ENCODE results near the gene CNR2. TPM values are rescaled to one million over a fixed set of nuclear protein-coding genes. Genes with fewer than 3 reads are reported as not detected.
"Not testable (repeated sequence)": the region's sequence is repeated elsewhere in the genome, so short reads cannot be mapped to it uniquely, and the experiment has no call there.

The CNR2 gene
- total and polyA plus RNA-seq, 7 donors = 0.23 to 4.2 TPM; not detected in 5

DNA sequence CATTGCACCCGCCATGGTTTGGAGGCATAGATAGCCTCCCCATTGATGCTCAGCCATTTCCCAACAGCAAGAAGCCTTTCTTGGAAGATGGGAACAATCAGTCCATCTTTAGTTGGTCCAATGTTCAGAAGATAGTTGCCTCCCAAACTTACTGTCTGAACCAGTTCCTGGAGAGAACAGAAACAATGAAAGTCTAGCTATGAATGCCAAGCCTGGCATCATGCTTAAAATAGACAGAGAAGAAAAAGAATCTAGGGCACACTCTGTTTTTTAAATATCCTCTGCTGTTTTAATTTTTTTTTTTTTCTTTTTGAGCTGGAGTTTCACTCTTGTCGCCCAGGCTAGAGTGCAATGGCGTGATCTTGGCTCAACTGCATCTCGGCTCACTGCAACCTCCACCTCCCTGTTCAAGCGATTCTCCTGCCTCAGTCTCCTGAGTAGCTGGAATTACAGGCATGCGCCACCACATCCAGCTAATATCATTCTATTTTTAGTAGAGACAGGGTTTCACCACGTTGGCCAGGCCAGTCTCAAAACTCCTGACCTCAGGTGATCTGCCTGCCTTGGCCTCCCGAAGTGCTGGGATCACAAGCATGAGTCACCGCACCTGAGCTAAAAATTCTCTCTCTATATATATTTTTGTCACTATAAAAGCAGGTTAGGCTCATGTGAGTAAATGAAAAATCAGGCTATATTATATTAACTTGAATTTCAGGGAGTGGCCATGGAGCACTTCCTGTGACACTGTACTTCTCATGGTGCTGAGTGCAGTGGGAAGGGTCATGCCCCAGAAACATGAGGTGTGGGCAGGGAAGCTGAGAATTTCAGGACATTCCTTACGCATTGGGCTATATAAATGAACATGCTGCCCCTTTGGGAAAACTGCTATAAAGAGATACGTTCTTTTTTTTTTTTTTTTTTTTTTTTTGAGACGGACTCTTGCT is 64.2 kb downstream of the CNR2 start:
- H3K36me3 ChIP-seq = peaks cover 0 to 40% (median 14%) of the 10 kb centered on the region in 4 donors
- 92% methylated on average over 12 of the region's 12 CpGs for WGBS, 2 donors
- H3K4me3 ChIP-seq = no peak overlapping the region
- no peaks in the 10 kb centered on the region for H3K27me3 ChIP-seq
- intact Hi-C loops (cut with DNase I) = no loop called here
- TF ChIP-seq EP300 (IDR thresholded peaks at IDR 0.05) (no peak), CTCF (IDR thresholded peaks at IDR 0.05) (no peak), POLR2A (IDR thresholded peaks at IDR 0.05) (no peak)
- H3K27ac ChIP-seq = peak overlapping the region in 1 of 4 donors; percentile 29
- DNase-seq = no peak
- no peaks in the 10 kb centered on the region for H3K4me1 ChIP-seq
- no peaks in the 10 kb centered on the region for H3K9me3 ChIP-seq

DNA sequence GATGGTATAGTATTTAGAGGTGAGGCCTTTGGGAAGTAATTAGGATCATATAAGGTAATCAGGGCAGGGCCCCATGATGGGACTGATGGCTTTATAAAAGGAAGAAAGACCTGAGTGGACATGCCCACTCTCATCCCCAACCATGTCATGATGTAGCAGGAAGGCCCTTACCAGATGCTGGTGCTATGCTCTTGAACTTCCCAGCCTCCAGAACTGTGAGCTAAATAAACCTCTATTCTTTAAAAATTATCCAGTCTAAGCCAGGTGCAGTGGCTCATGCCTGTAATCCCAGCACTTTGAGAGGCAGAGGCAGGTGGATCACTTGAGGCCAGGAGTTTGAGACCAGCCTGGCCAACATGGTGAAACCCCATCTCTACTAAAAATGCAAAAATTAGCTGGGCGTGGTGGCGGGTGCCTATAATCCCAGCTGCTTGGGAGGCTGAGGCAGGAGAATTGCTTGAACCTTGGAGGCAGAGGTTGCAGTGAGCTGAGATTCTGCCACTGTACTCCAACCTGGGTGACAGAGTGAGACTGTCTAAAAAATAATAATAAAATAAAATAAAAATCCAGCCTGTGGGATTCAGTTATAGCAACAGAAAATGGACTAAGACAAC is 65.6 kb downstream of the CNR2 start:
- intact Hi-C loops (cut with DNase I); H3K4me3 ChIP-seq; DNase-seq; H3K27me3 ChIP-seq; H3K4me1 ChIP-seq; H3K9me3 ChIP-seq; H3K27ac ChIP-seq: not testable (repeated sequence)
- 97 to 98% methylated on average over 2 of the region's 2 CpGs for WGBS, 2 donors
- H3K36me3 ChIP-seq = peaks cover 0 to 40% (median 14%) of the 10 kb centered on the region in 4 donors

DNA sequence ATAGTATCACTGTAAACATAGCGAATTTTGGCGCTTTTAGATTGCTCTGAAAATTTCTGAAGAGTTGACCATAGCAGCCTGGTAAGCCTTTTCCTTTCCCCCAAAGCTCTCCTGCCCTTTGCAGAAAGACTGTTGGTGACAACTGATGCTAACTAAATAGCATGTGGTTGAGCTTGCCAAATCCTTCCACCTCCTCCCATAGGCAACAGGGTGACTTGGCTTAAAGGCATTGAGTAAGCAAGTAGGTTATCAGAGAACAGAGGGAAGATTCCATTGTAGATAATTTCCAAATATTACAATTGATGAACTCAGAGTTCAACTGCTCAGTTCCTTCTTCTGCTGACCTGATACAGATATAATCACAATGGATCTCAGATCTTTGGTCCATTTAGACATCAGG is 68.0 kb downstream of the CNR2 start:
- peaks cover 0 to 40% (median 14%) of the 10 kb centered on the region in 4 donors for H3K36me3 ChIP-seq
- 95 to 97% methylated on average over 2 of the region's 2 CpGs for WGBS, 2 donors
- H3K4me3 ChIP-seq = no peak overlapping the region
- intact Hi-C loops (cut with DNase I) = no loop called here
- no peak for TF ChIP-seq CTCF (IDR thresholded peaks at IDR 0.05)
- H3K27me3 ChIP-seq = no peaks in the 10 kb centered on the region
- H3K27ac ChIP-seq = no peak overlapping the region
- DNase-seq = no peak
- no peaks in the 10 kb centered on the region for H3K4me1 ChIP-seq
- H3K9me3 ChIP-seq = no peaks in the 10 kb centered on the region

GRCh38 chr1:23843644-23844043 is 69.5 kb downstream of the CNR2 start:
- no peaks in the 10 kb centered on the region for H3K9me3 ChIP-seq
- H3K27me3 ChIP-seq = no peaks in the 10 kb centered on the region
- H3K36me3 ChIP-seq = peaks cover 0 to 39% (median 14%) of the 10 kb centered on the region in 4 donors
- WGBS, 2 donors = 91 to 94% methylated on average over 5 of the region's 5 CpGs
- no peak for DNase-seq
- peaks cover 0 to 4% (median 3%) of the 10 kb centered on the region in 4 donors for H3K4me1 ChIP-seq
- H3K27ac ChIP-seq = no peak overlapping the region
- no peak for TF ChIP-seq POLR2AphosphoS5 (IDR thresholded peaks at IDR 0.05)
- no peak for TF ChIP-seq CTCF (IDR thresholded peaks at IDR 0.05)
- no peak for TF ChIP-seq POLR2A (IDR thresholded peaks at IDR 0.05)
- TF ChIP-seq EP300 (IDR thresholded peaks at IDR 0.05) = no peak
- intact Hi-C loops (cut with DNase I) = no loop called here
- no peak overlapping the region for H3K4me3 ChIP-seq

DNA sequence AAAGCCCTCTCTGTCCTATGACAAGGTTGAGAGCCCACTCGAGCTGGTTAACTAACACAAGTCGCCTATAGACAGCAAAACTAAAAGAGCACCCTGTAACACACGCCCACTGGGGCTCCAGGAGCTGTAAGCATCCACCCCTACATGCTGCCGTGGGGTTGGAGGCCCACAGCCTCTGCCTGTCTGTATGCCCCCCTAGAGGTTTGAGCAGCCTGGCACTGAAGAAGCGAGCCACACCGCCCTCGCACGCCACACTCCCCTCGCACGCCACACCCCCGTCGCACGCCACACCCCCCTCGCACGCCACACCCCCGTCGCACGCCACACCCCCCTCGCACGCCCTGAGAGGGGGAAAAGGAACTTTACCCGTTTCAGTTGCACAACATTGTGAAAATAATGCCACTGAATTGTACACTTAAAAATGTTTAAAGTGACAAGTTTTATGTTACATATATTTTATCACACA is 74.7 kb downstream of the CNR2 start:
- peak; percentile 79 for DNase-seq
- Histone ChIP-seq H3K27ac (no peak overlapping the region), H3K4me1 (peaks cover 0 to 12% (median 11%) of the 10 kb centered on the region in 4 donors), H3K9me3 (no peaks in the 10 kb centered on the region), H3K27me3 (peaks cover 0 to 10% (median 0%) of the 10 kb centered on the region in 3 donors), H3K36me3 (no peaks in the 10 kb centered on the region), H3K4me3 (peak overlapping the region in 3 of 4 donors; percentile 17 to 39 (median 33))
- 1% methylated on average over 21 of the region's 21 CpGs for WGBS, 2 donors
- intact Hi-C loops (cut with DNase I) = no loop called here
- TF ChIP-seq POLR2A (IDR thresholded peaks at IDR 0.05) (no peak), POLR2AphosphoS5 (IDR thresholded peaks at IDR 0.05) (no peak), EP300 (IDR thresholded peaks at IDR 0.05) (no peak), CTCF (IDR thresholded peaks at IDR 0.05) (no peak)
